ENCODE measurements around the gene CDK17.
"Not testable (repeated sequence)": the region's sequence is repeated elsewhere in the genome, so short reads cannot be mapped to it uniquely, and the experiment has no call there.

Gene CDK17

GRCh38 chr12:96398424-96399119 is 1.7 kb downstream of the CDK17 start:
- DNase-seq (ENCODE audit: low read depth): peak; percentile 49
- no peak for TF ChIP-seq CTCF (conservative IDR thresholded peaks at IDR 0.05; ENCODE audit: control insufficient read depth, insufficient read depth, low read depth, low read length)
- H3K4me3 ChIP-seq (ENCODE audit: control insufficient read depth, low read depth, low read length): peak overlapping the region; percentile 98

- no peak for TF ChIP-seq CTCF (conservative IDR thresholded peaks at IDR 0.05; ENCODE audit: control insufficient read depth, insufficient read depth, low read depth, low read length)
- DNase-seq (ENCODE audit: low read depth): no peak
Measured at GRCh38 chr12:96397756-96398423, 2.3 kb downstream of the CDK17 start.

GRCh38 chr12:96396914-96397313 is 3.3 kb downstream of the CDK17 start:
- TF ChIP-seq CTCF (conservative IDR thresholded peaks at IDR 0.05; ENCODE audit: control insufficient read depth, insufficient read depth, low read depth, low read length): no peak
- DNase-seq (ENCODE audit: low read depth): no peak
- peak overlapping the region; percentile 98 for H3K4me3 ChIP-seq (ENCODE audit: control insufficient read depth, low read depth, low read length)

More at GRCh38 chr12:96397756-96398423, 2.3 kb downstream of the CDK17 start:
- H3K4me3 ChIP-seq (ENCODE audit: control insufficient read depth, low read depth, low read length): peak overlapping the region; percentile 98

GRCh38 chr12:96396209-96396608 is 4.0 kb downstream of the CDK17 start:
- DNase-seq (ENCODE audit: low read depth): no peak
- no peak for TF ChIP-seq CTCF (conservative IDR thresholded peaks at IDR 0.05; ENCODE audit: control insufficient read depth, insufficient read depth, low read depth, low read length)
- no peak overlapping the region for H3K4me3 ChIP-seq (ENCODE audit: control insufficient read depth, low read depth, low read length)

- no peak for DNase-seq (ENCODE audit: low read depth)
- no peak overlapping the region for H3K4me3 ChIP-seq (ENCODE audit: control insufficient read depth, low read depth, low read length)
- TF ChIP-seq CTCF (conservative IDR thresholded peaks at IDR 0.05; ENCODE audit: control insufficient read depth, insufficient read depth, low read depth, low read length): no peak
Measured at GRCh38 chr12:96395236-96395635, 5.0 kb downstream of the CDK17 start.

- H3K4me3 ChIP-seq (ENCODE audit: control insufficient read depth, low read depth, low read length); DNase-seq (ENCODE audit: low read depth): not testable (repeated sequence)
Measured at GRCh38 chr12:96393229-96393628, 7.0 kb downstream of the CDK17 start.

GRCh38 chr12:96392397-96392796 is 7.8 kb downstream of the CDK17 start:
- no peak for DNase-seq (ENCODE audit: low read depth)
- no peak overlapping the region for H3K4me3 ChIP-seq (ENCODE audit: control insufficient read depth, low read depth, low read length)
- no peak for TF ChIP-seq CTCF (conservative IDR thresholded peaks at IDR 0.05; ENCODE audit: control insufficient read depth, insufficient read depth, low read depth, low read length)
